HG03196 (cell line): Measurements from ENCODE around the gene SAMD11.
"Not testable (repeated sequence)": the region's sequence is repeated elsewhere in the genome, so short reads cannot be mapped to it uniquely, and the experiment has no call there.

Source experiments
- ATAC-seq: cut with Tn5 transposase; IDR thresholded peaks from one replicate; pipeline ENCODE4 v1.9.1; 2021; ENCODE audit not compliant: unreplicated experiment

The SAMD11 gene

GRCh38 chr1:974687-975328, 51.1 kb downstream of the SAMD11 start:
- ATAC-seq: no peak

DNA sequence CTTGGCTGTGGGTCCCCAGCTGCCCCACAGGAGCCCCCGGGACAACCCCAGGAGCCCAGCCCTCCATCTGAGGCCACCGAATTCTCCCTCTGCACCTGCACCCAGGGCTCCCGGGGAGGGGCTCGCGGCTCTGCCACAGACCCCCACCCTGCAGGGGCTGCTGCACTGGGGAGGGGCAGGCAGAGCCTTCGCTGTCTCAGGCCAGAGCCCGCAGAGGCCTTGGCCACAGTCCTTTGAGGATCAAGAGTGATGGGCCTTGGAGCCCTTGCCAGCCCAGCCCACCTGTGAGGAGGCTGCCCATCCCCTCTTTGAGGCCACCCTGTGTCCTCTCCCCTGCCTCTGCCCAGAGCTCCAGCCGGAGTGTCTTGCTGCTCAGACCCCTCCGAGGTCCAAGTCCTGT, 51.6 kb downstream of the SAMD11 start:
- no peak for ATAC-seq

- ATAC-seq: peak; percentile 51
Measured at GRCh38 chr1:975896-976683, 52.4 kb downstream of the SAMD11 start.

DNA sequence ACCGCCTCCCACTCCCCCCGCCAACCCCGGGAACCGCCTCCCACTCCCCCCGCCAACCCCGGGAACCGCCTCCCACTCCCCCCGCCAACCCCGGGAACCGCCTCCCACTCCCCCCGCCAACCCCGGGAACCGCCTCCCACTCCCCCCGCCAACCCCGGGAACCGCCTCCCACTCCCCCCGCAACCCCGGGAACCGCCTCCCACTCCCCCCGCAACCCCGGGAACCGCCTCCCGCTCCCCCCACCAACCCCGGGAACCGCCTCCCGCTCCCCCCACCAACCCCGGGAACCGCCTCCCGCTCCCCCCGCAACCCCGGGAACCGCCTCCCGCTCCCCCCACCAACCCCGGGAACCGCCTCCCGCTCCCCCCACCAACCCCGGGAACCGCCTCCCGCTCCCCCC, 53.1 kb downstream of the SAMD11 start:
- ATAC-seq: not testable (repeated sequence)

DNA sequence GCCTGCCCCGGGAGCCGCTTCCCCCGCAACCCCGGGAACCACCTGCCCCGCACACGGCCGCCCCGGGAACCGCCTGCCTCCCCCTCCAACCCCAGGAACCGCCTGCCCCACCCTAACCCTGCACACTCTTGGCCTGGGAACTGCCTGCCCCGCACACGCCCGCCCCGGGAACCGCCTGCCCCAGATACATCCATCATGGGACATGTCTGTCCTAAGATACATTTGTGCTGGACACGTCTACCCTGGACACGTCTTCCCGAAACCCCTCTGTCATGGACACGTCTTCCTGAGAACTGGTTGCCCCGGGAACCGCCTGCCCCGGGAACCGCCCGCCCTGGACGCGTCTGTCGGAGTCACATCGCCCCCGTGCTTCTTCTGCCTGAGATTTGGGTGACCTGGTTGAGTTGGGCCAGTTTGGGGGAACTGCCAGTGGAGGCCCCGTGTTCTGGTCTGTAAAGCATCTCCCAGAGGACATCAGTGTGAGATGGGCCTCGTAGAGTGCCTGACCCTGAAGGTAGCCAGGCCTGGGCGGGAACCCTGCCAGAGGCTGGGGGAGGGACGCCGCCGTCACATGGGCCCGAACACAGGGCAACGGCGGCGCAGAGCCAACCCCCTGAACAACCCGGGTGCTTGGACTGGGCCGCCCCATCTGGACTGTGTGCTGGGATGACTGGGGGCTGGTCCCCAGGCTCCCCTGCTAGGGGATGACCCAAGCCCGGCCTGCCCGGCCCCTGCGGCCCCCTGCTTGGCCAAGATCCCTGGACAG, 54.5 kb downstream of the SAMD11 start:
- no peak for ATAC-seq

DNA sequence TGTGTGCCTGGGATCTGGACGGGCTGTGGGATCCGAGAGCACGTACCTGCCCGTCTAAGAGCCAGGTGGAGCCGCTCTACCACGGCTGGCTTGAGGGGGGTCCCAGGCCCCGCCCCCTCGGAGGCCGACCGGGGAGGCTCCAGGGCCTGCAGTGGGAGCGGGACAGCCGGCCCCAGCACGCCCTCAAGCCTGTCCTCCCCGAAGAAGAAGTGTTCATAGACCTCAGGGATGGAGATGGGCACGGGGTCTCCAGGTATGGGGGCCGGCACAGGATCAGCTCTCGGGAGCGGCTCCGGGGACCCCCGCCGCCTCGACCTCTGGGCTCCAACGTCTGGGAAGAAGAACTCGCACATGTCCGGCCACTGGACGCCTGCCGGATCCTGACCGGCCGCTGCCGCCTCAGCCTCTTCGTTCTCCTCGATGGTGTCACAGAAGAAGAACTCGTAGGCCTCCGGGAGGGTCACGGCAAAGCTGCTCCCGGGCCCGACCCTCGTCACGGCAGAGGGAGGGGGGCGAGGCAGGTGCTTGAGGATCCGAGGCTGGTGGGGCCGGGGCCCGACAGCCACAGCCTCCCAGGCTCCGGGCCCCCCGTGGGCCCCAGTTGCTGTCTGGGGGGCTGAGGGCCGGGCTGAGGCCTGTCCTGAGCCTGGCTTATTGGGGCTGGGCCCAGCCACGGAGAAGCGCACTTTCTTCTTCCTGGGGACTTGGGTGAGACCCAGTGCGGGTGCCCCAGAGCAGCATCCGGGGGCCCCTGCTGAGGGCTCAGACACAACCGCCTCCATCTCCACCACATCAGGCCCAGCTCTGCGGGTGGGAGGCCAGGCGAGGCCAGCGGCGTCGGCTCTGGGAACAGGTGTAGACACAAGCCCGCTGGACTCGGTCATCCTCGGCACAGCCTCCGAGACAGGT, 55.4 kb downstream of the SAMD11 start:
- no peak for ATAC-seq

- ATAC-seq: no peak
Measured at GRCh38 chr1:979744-980072, 56.0 kb downstream of the SAMD11 start.

DNA sequence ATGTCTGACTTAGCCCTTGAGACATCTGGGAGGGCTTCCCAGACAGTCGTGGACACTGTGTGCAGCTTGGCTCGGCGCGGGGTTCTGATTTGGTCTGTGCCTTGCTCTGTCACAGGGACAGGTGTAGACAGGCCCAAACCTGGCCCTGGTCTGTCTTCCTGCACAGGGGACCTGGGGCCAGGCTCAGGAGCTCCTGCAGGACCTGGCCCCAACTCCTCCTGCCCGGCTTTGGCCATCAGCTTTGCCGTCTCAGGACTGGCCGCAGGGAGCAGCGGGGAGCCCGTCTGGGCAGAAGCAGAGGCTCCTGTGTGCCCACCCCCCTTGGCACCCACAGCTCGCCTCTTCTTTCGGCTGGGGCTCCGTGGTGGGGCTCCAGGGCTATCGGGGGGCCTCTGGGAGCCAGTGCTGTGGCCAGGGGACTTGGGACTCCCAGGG, 56.4 kb downstream of the SAMD11 start:
- no peak for ATAC-seq

DNA sequence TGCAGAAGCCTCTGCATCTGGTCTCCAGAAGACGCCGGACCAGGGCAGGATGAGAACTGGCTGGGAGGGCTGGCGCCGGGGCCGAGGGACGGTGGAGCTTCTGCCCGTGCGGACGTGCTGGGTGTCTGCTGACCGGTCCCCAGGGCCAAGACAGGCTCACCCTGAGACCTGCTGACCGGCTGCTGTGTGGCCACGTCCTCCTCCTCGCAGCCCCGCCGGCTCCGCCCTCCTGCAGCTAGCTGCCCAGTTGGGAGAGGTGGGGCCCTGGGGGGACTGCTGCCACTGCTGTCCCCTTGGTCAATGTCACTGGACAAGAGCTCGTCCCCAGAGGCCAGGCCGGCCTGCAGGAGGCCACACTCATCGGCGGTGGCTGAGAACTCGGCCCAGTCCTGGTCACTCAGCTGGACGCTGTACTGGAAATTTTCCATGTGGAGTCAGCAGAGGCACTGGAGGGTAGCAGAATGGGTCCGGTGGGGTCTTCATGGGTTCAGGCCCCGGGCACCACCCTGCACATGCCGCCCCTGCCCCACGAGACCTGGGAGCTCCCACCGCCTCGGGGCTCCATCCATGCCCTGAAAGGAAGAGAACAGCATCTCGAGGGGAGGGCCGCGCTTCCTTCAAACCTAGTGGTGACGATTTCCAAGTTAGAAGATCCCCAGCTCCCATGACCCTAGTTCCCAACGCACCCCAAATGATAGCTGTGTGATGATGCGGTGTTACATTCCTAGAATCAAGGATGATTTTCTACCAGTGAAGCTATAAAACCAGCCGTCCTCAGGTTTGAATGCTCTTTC, 57.1 kb downstream of the SAMD11 start:
- no peak for ATAC-seq

DNA sequence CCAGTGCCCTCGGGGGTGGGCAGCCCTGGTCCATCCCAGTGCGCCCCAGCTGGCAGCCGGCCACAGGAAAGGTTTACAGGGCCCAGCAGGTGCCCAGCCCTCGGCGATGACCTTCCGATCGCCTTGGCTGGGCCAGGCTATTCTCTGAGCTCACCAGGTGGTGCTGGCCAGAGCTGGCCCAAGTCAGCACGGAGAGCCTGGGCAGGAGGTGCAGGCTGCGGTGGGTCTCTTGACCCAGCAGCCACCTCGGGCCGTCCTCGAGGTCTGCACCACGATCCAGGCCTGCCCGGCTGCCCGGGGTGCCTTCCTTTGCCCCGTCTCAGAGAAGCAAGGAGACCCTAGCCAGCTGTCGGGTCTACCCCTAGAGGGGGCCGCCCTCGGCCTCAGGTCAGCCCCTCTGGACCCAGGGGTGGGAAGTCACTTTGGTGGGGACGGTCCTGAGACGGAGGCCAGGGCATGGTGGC, 57.8 kb downstream of the SAMD11 start:
- no peak for ATAC-seq

- ATAC-seq: no peak
Measured at GRCh38 chr1:981955-982558, 58.3 kb downstream of the SAMD11 start, which contains the start of gene PERM1. PERM1 (minus strand) TSS chr1:982093; CDS start chr1:981029, 1,064 bp downstream.

GRCh38 chr1:982765-983436, 59.2 kb downstream of the SAMD11 start:
- ATAC-seq: no peak

DNA sequence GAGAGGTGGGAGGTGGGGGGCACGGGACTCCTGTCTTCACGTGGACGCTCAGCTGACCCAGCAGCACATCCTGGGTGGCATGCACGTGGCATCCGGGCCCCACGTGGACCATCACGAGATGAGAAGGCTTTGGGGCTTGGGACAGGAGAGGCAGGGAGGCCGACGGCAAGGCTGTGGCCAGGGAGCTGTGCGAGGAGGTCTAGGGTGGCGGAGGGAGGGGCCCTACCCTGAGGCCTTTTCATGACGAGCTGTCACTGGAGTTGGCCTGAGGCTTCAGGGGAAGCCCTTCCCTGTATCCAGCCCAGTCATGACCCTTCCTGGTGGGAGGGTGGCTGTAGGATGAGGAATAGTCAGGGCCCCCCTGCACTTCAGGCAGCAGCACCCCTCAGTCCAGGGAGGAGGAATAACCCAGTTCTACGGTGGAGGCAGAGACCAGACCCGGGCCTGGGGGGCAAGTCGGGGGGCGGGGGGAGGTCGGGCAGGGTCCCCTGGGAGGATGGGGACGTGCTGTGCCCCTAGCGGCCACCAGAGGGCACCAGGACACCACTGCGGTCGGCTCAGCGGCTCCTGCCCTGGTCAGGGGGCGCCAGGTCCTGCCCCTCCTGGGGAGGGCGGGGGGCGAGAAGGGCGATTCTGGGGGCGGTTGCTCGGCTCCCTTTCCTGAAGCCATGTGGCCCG, 60.2 kb downstream of the SAMD11 start:
- no peak for ATAC-seq

- no peak for ATAC-seq
Measured at GRCh38 chr1:984476-984814, 60.7 kb downstream of the SAMD11 start.

- no peak for ATAC-seq
Measured at GRCh38 chr1:985126-985525, 61.4 kb downstream of the SAMD11 start.

DNA sequence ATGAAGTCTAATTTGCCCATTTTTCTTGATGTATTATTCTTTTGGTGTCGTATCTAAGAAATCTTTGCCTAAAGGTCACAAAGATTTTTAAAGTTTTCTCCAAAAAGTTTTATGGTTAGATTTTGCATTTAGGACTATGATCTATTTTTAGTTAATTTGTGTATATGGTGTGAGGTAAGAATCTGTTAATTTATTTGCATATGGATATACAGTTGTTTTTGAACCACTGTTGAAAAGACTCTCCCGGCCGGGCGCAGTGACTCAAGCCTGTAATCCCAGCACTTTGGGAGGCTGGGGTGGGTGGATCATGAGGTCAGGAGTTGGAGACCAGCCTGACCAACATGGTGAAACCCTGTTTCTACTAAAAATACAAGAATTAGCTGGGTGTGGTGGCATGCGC, 64.3 kb downstream of the SAMD11 start:
- ATAC-seq: not testable (repeated sequence)

DNA sequence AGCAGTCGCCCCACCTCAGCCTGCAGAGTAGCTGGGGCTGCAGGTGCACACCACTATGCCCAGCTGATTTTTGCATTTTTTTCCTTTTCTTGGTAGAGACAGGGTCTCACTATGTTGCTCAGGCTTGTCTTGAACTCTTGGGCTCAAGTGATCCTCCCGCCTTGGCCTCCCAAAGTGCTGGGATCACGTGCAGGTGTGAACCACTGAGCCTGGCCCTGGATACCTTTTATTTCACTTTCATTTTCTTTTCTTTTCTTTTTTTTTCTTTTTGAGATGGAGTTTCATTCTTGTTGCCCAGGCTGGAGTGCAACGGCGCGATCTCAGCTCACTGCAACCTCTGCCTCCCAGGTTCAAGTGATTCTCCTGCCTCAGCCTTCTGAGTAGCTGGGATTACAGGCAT, 67.6 kb downstream of the SAMD11 start:
- ATAC-seq: not testable (repeated sequence)

GRCh38 chr1:991895-992294, 68.2 kb downstream of the SAMD11 start:
- ATAC-seq: no peak

DNA sequence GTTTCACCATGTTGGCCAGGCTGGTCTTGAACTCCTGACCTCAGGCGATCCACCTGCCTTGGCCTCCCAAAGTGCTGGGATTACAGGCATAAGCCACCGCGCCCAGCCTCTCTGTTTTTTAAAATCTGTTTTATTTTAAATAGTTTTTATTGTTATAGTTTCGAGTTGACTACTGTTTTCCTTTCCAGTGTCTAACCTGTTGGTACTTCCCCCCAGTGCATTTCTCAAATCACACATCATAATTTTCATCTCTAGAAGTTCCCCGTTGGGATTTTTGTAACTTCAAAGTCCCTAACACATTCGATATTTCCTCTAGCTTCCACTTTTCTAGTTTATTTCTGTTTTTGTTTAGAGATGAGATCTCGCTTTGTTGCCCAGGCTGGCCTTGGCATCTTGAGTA, 68.6 kb downstream of the SAMD11 start:
- ATAC-seq: no peak
